PC-3 (cell line): ENCODE results near the gene MYO16. TPM values are rescaled to one million over a fixed set of nuclear protein-coding genes. Genes with fewer than 3 reads are reported as not detected.

Source experiments
- ATAC-seq: fragments of 200-7000 bp; cut with Tn5 transposase; 2 replicates; pipeline ENCODE4 v1.9.1; 2020; ENCODE audit warnings: mild to moderate bottlenecking, moderate library complexity
- BruUV-seq: library from RNA; stranded (reverse); fragments of 400-500 nt; replicated peaks from 2 replicates; lab custom pipeline; 2021; lab: Mats Ljungman, UMichigan
- CTCF ChIA-PET: fragments of 300-600 bp; sonication (Branson Sonifier 250); formaldehyde crosslinking; loops from one replicate; lab custom pipeline; 2022; ENCODE audit warnings: antibody characterized with exemption; lab: Charles Lee
- POLR2A ChIA-PET: fragments of 300-600 bp; sonication (Branson Sonifier 250); formaldehyde crosslinking; loops from one replicate; lab custom pipeline; 2022; ENCODE audit warnings: antibody characterized with exemption; ENCODE audit not compliant: unreplicated experiment; lab: Charles Lee
- DNase-seq: peaks from one replicate; pipeline ENCODE4 v3.0.0-alpha.2; 2015
- H2AFZ ChIP-seq: fragments of 300-600 bp; sonication (generic); 2 replicates; pipeline ENCODE4 v1.6.0; 2016; ENCODE audit warnings: antibody characterized with exemption, low read length
- H3F3A ChIP-seq: fragments of 300-600 bp; sonication (generic); one replicate; pipeline ENCODE4 v1.6.0; 2017; ENCODE audit warnings: antibody characterized with exemption, low read length, control low read depth, mild to moderate bottlenecking; ENCODE audit not compliant: unreplicated experiment
- H3K27ac ChIP-seq: fragments of 300-600 bp; sonication (generic); 2 replicates; pipeline ENCODE4 v1.5.1; 2016; ENCODE audit warnings: mild to moderate bottlenecking, low read length
- H3K27me3 ChIP-seq: fragments of 300-600 bp; sonication (generic); 2 replicates; pipeline ENCODE4 v1.6.1; 2016; ENCODE audit warnings: low read length, mixed read lengths
- H3K36me3 ChIP-seq: fragments of 300-600 bp; sonication (generic); 2 replicates; pipeline ENCODE4 v1.6.1; 2016; ENCODE audit warnings: low read depth, mixed run types, low read length, mixed read lengths
- H3K4me1 ChIP-seq: fragments of 300-600 bp; sonication (generic); 2 replicates; pipeline ENCODE4 v1.5.1; 2016; ENCODE audit warnings: low read length; ENCODE audit not compliant: insufficient read depth
- H3K4me2 ChIP-seq: fragments of 300-600 bp; sonication (generic); 2 replicates; pipeline ENCODE4 v1.6.0; 2016; ENCODE audit warnings: low read length
- H3K4me3 ChIP-seq: fragments of 300-600 bp; sonication (generic); 2 replicates; pipeline ENCODE4 v1.5.1; 2016; ENCODE audit warnings: mild to moderate bottlenecking, low read length, mixed read lengths
- H3K79me2 ChIP-seq: fragments of 300-600 bp; sonication (generic); 2 replicates; pipeline ENCODE4 v1.6.1; 2017; ENCODE audit warnings: low read length, mixed read lengths
- H3K9ac ChIP-seq: fragments of 300-600 bp; sonication (generic); 2 replicates; pipeline ENCODE4 v1.6.0; 2016; ENCODE audit warnings: mild to moderate bottlenecking, low read length
- H3K9me2 ChIP-seq: fragments of 300-600 bp; sonication (generic); replicated peaks from 2 replicates; pipeline ENCODE4 v1.6.1; 2016; ENCODE audit warnings: mixed run types, low read length, mixed read lengths
- H3K9me3 ChIP-seq: fragments of 300-600 bp; sonication (generic); 2 replicates; pipeline ENCODE4 v1.6.1; 2016; ENCODE audit warnings: low read length, mixed read lengths
- H4K20me1 ChIP-seq: fragments of 300-600 bp; sonication (generic); 2 replicates; pipeline ENCODE4 v1.6.1; 2016; ENCODE audit warnings: low read length, mixed read lengths
- EZH2 ChIP-seq: fragments of 300-600 bp; sonication (generic); IDR thresholded peaks from one replicate; pipeline ENCODE4 v1.6.1; 2017; ENCODE audit warnings: antibody characterized with exemption, mild to moderate bottlenecking, low read length; ENCODE audit not compliant: unreplicated experiment
- EZH2phosphoT487 ChIP-seq: fragments of 300-600 bp; sonication (generic); IDR thresholded peaks from 2 replicates; pipeline ENCODE4 v1.6.1; 2018; ENCODE audit warnings: mild to moderate bottlenecking, antibody characterized with exemption, low read length, borderline replicate concordance
- intact Hi-C: fragments of 100-400 bp; cut with micrococcal nuclease; formaldehyde crosslinking; loops from 2 replicates; pipeline ENCODE4 v1.9.0; 2023
- total RNA-seq: library from RNA; depleted of rRNA; stranded (reverse); fragments of >200 nt; gene quantifications from 2 replicates; pipeline ENCODE4 v1.2.3, GENCODE V29; 2014
- TF ChIP-seq, protein P1 (sequence below): fragments of 300-600 bp; sonication (generic); conservative IDR thresholded peaks from 2 replicates; pipeline ENCODE4 v1.5.1; 2017; ENCODE audit warnings: antibody characterized with exemption, low read depth, mild to moderate bottlenecking, low read length

Gene MYO16
- total RNA-seq, 1 experiment from 2014 or later = not detected

DNA sequence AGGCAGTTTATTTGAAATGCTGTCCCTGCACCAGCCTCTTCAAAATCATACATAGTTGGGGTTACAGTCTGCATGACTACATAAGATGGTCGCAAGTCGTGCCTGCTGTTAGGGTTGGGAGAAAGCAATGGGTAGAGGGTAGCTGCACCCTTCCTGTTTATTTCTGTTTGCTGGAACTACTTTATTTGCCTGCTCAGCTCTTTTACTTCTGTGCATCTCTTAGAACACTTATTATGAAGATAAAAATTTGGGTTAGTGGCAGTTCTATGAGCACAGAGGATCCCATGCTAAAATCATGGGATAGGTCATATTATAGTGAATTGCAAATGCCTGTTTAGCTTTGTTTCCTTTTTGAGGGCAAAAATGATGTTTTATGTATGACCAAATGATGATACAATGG lies 160.1 kb downstream of the MYO16 start:
- Histone ChIP-seq H3K9ac (no peak overlapping the region), H3K4me1 (no peaks in the 10 kb centered on the region), H2AFZ (no peak overlapping the region), H3K79me2 (no peaks in the 10 kb centered on the region), H3K4me2 (no peak overlapping the region), H3K4me3 (no peak overlapping the region), H3K36me3 (no peaks in the 10 kb centered on the region), H3K9me2 (no peaks in the 10 kb centered on the region), H3K27ac (no peak overlapping the region), H3F3A (no peaks in the 10 kb centered on the region), H3K9me3 (no peaks in the 10 kb centered on the region), H3K27me3 (peaks cover 14% of the 10 kb centered on the region; the same call in 1 of the 2 replicates), H4K20me1 (no peaks in the 10 kb centered on the region)
- ATAC-seq = no peak
- BruUV-seq = no TSS peak
- intact Hi-C loops = no loop called here
- DNase-seq = no peak
- CTCF ChIA-PET = no interaction called here
- TF ChIP-seq EZH2 = no peak
- no peak for TF ChIP-seq EZH2phosphoT487
- TF ChIP-seq, protein P1, sequence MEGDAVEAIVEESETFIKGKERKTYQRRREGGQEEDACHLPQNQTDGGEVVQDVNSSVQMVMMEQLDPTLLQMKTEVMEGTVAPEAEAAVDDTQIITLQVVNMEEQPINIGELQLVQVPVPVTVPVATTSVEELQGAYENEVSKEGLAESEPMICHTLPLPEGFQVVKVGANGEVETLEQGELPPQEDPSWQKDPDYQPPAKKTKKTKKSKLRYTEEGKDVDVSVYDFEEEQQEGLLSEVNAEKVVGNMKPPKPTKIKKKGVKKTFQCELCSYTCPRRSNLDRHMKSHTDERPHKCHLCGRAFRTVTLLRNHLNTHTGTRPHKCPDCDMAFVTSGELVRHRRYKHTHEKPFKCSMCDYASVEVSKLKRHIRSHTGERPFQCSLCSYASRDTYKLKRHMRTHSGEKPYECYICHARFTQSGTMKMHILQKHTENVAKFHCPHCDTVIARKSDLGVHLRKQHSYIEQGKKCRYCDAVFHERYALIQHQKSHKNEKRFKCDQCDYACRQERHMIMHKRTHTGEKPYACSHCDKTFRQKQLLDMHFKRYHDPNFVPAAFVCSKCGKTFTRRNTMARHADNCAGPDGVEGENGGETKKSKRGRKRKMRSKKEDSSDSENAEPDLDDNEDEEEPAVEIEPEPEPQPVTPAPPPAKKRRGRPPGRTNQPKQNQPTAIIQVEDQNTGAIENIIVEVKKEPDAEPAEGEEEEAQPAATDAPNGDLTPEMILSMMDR = no peak
- POLR2A ChIA-PET = no interaction called here

DNA sequence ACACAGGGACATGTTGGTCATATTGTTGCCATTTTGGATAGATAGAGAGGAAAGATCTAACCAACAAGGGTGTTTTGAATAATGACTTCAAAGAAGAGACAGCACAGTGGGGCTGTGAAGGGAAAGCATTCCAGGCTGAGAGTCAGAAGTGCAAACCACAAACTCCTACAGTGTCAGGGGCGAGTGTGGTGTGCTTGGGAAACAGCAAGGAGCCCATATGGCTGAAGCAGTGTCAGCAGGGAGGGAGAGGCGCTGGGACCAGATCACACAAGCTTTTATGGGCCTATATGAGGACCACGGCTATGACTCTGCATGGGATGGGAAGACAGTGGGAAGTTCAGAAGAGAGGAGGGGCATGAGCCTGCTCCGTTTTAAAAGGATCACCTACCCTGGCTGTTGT lies 166.4 kb downstream of the MYO16 start:
- Histone ChIP-seq H3K4me3 (no peak overlapping the region), H3F3A (no peaks in the 10 kb centered on the region), H3K27me3 (peaks cover 10% of the 10 kb centered on the region; the same call in 1 of the 2 replicates), H3K79me2 (no peaks in the 10 kb centered on the region), H4K20me1 (no peaks in the 10 kb centered on the region), H3K4me1 (no peaks in the 10 kb centered on the region), H3K27ac (no peak overlapping the region), H3K9ac (no peak overlapping the region), H3K9me2 (no peaks in the 10 kb centered on the region), H3K36me3 (no peaks in the 10 kb centered on the region), H3K9me3 (no peaks in the 10 kb centered on the region), H3K4me2 (no peak overlapping the region), H2AFZ (no peak overlapping the region)
- TF ChIP-seq, protein P1 = no peak
- TF ChIP-seq EZH2 (no peak), EZH2phosphoT487 (no peak)
- no peak for DNase-seq
- no peak for ATAC-seq
- POLR2A ChIA-PET = no interaction called here
- CTCF ChIA-PET = no interaction called here
- BruUV-seq = no TSS peak
- intact Hi-C loops = no loop called here

DNA sequence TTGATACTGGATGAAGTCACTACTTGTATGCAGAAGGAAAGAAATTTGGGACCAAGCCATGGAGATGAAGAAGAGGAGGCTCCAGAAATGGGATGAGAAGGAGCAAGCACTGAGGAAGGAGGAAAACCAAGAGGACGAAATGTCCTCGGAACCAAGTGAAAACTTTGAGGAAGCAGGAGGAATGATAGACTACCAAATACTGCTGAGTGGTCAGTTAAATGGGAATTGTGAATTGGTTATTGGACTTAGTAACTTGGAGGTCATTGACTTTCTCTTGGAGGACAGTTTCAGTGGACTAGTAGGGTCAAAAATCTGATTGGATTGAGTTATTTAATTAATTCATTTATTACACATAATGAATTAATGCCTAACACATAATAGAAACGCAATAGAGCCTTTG lies 167.9 kb downstream of the MYO16 start:
- Histone ChIP-seq H3F3A (no peaks in the 10 kb centered on the region), H3K79me2 (no peaks in the 10 kb centered on the region), H3K4me3 (no peak overlapping the region), H3K4me1 (no peaks in the 10 kb centered on the region), H3K36me3 (no peaks in the 10 kb centered on the region), H3K9ac (no peak overlapping the region), H3K9me3 (no peaks in the 10 kb centered on the region), H3K27me3 (no peaks in the 10 kb centered on the region), H3K4me2 (no peak overlapping the region), H3K9me2 (no peaks in the 10 kb centered on the region), H3K27ac (no peak overlapping the region), H2AFZ (no peak overlapping the region), H4K20me1 (no peaks in the 10 kb centered on the region)
- CTCF ChIA-PET = no interaction called here
- POLR2A ChIA-PET = no interaction called here
- intact Hi-C loops = no loop called here
- no TSS peak for BruUV-seq
- DNase-seq = no peak
- no peak for ATAC-seq
- no peak for TF ChIP-seq EZH2
- no peak for TF ChIP-seq EZH2phosphoT487
- TF ChIP-seq, protein P1 = no peak
